AG04450 (cell line): ENCODE measurements around the gene KCNJ18. TPM values are rescaled to one million over a fixed set of nuclear protein-coding genes. Genes with fewer than 3 reads are reported as not detected.
"Not testable (repeated sequence)": the region's sequence is repeated elsewhere in the genome, so short reads cannot be mapped to it uniquely, and the experiment has no call there.

Experiments
- CTCF ChIA-PET: fragments of 300-600, 350-600 bp; formaldehyde crosslinking; extraction: SDS; loops from one replicate; lab custom pipeline; 2022; ENCODE audit warnings: antibody characterized with exemption, inconsistent platforms; lab: Charles Lee
- POLR2A ChIA-PET: fragments of 350-600 bp; formaldehyde crosslinking; extraction: SDS; loops from one replicate; lab custom pipeline; 2021; ENCODE audit warnings: antibody characterized with exemption, inconsistent platforms; lab: Yijun Ruan, JAX
- DNase-seq: peaks from one replicate; pipeline ENCODE4 v3.0.0-alpha.2; 2011; ENCODE audit warnings: low read depth, low spot score
- H3K27ac ChIP-seq: one replicate; pipeline ENCODE4 v1.5.1; 2012; ENCODE audit warnings: low read depth, low read length, control low read depth
- H3K27me3 ChIP-seq: one replicate; pipeline ENCODE4 v1.6.0; 2012; ENCODE audit warnings: low read length; ENCODE audit not compliant: control insufficient read depth, insufficient read depth
- H3K4me3 ChIP-seq: 2 replicates; pipeline ENCODE4 v1.5.1; 2011; ENCODE audit warnings: mild to moderate bottlenecking, low read depth, low read length, control low read depth
- H3K9me3 ChIP-seq: 2 replicates; pipeline ENCODE4 v1.5.1; 2012; ENCODE audit warnings: low read length; ENCODE audit not compliant: control insufficient read depth, insufficient read depth
- CTCF ChIP-seq: IDR thresholded peaks from 2 replicates; pipeline ENCODE4 v1.5.1; 2011; ENCODE audit warnings: low read depth, low read length, control low read depth, inconsistent platforms
- polyA plus RNA-seq: library from polyadenylated mRNA; depleted of rRNA; stranded (reverse); fragments of >200 nt; gene quantifications from 2 replicates; pipeline ENCODE4 v1.2.3, GENCODE V29; 2011

The KCNJ18 gene
- polyA plus RNA-seq, 1 experiment: not detected

- POLR2A ChIA-PET, H3K27ac ChIP-seq, H3K27me3 ChIP-seq, DNase-seq, CTCF ChIA-PET, H3K4me3 ChIP-seq: not testable (repeated sequence)
- peaks cover 36% of the 10 kb centered on the region for H3K9me3 ChIP-seq
These were observed 48.5 kb downstream of the KCNJ18 start for GRCh38 chr17:21740836-21741235.

- H3K27ac ChIP-seq, H3K27me3 ChIP-seq, CTCF ChIA-PET, DNase-seq, H3K4me3 ChIP-seq, POLR2A ChIA-PET: not testable (repeated sequence)
- peaks cover 39% of the 10 kb centered on the region for H3K9me3 ChIP-seq
These were observed 49.2 kb downstream of the KCNJ18 start for GRCh38 chr17:21741520-21741919.

GRCh38 chr17:21742326-21742725, 50.0 kb downstream of the KCNJ18 start:
- POLR2A ChIA-PET: no interaction called here
- no peak for DNase-seq
- no peaks in the 10 kb centered on the region for H3K27me3 ChIP-seq
- H3K4me3 ChIP-seq: no peak overlapping the region
- H3K9me3 ChIP-seq: peaks cover 42% of the 10 kb centered on the region
- CTCF ChIA-PET: no interaction called here
- no peak overlapping the region for H3K27ac ChIP-seq
- TF ChIP-seq CTCF: no peak

GRCh38 chr17:21744151-21744550, 51.8 kb downstream of the KCNJ18 start:
- H3K9me3 ChIP-seq: peaks cover 48% of the 10 kb centered on the region
- CTCF ChIA-PET, H3K27me3 ChIP-seq, POLR2A ChIA-PET, DNase-seq, H3K4me3 ChIP-seq, H3K27ac ChIP-seq: not testable (repeated sequence)

GRCh38 chr17:21744621-21745020, 52.3 kb downstream of the KCNJ18 start:
- CTCF ChIA-PET, H3K27me3 ChIP-seq, H3K27ac ChIP-seq, H3K4me3 ChIP-seq, DNase-seq, POLR2A ChIA-PET: not testable (repeated sequence)
- peaks cover 53% of the 10 kb centered on the region for H3K9me3 ChIP-seq

GRCh38 chr17:21745385-21746054, 53.2 kb downstream of the KCNJ18 start:
- DNase-seq, H3K4me3 ChIP-seq, H3K27me3 ChIP-seq, POLR2A ChIA-PET, H3K27ac ChIP-seq, CTCF ChIA-PET: not testable (repeated sequence)
- peaks cover 62% of the 10 kb centered on the region for H3K9me3 ChIP-seq

GRCh38 chr17:21746415-21746814, 54.1 kb downstream of the KCNJ18 start:
- POLR2A ChIA-PET, DNase-seq, H3K4me3 ChIP-seq, H3K27me3 ChIP-seq, H3K27ac ChIP-seq, CTCF ChIA-PET: not testable (repeated sequence)
- H3K9me3 ChIP-seq: peaks cover 67% of the 10 kb centered on the region

GRCh38 chr17:21747195-21747915, 55.0 kb downstream of the KCNJ18 start:
- DNase-seq, POLR2A ChIA-PET, H3K27me3 ChIP-seq, CTCF ChIA-PET, H3K4me3 ChIP-seq, H3K27ac ChIP-seq: not testable (repeated sequence)
- peaks cover 64% of the 10 kb centered on the region for H3K9me3 ChIP-seq

GRCh38 chr17:21748686-21749085, 56.4 kb downstream of the KCNJ18 start:
- H3K9me3 ChIP-seq: peaks cover 58% of the 10 kb centered on the region
- DNase-seq, CTCF ChIA-PET, H3K27ac ChIP-seq, POLR2A ChIA-PET, H3K4me3 ChIP-seq, H3K27me3 ChIP-seq: not testable (repeated sequence)

- H3K4me3 ChIP-seq, H3K27ac ChIP-seq, CTCF ChIA-PET, DNase-seq, POLR2A ChIA-PET, H3K27me3 ChIP-seq: not testable (repeated sequence)
- H3K9me3 ChIP-seq: peaks cover 50% of the 10 kb centered on the region
These were observed 57.6 kb downstream of the KCNJ18 start for GRCh38 chr17:21749696-21750531.
